Upper lobe of right lung (tissue), 1 donor: ENCODE data around the gene SPN. TPM values are rescaled to one million over a fixed set of nuclear protein-coding genes. Genes with fewer than 3 reads are reported as not detected.
A peak's percentile ranks its signal among the peaks of the same experiment; 100 is the strongest.

ENCODE experiments used
- ATAC-seq: fragments of 200-7000 bp; cut with Tn5 transposase; one replicate; pipeline ENCODE4 v1.9.1; 2020; ENCODE audit warnings: mild to moderate bottlenecking, moderate library complexity
- DNase-seq: peaks from one replicate; pipeline ENCODE4 v3.0.0-alpha.2; 2020
- H3K27ac ChIP-seq: fragments of 200-600 bp; one replicate; pipeline ENCODE4 v1.8.0; 2022
- H3K27me3 ChIP-seq: fragments of 200-600 bp; one replicate; pipeline ENCODE4 v1.8.0; 2022; ENCODE audit warnings: mild to moderate bottlenecking
- H3K36me3 ChIP-seq: fragments of 200-600 bp; one replicate; pipeline ENCODE4 v1.8.0; 2022
- H3K4me1 ChIP-seq: fragments of 200-600 bp; one replicate; pipeline ENCODE4 v1.8.0; 2022
- H3K4me3 ChIP-seq: fragments of 200-600 bp; one replicate; pipeline ENCODE4 v1.8.0; 2022; ENCODE audit warnings: mild to moderate bottlenecking
- H3K9me3 ChIP-seq: fragments of 200-600 bp; one replicate; pipeline ENCODE4 v1.8.0; 2022
- intact Hi-C: fragments of 100-400 bp; cut with DNase I; formaldehyde crosslinking; loops from one replicate; pipeline ENCODE4 v1.11.0; 2022
- total RNA-seq: library from RNA; stranded (reverse); fragmentation: NEBNext Ultra II Directional; extraction: Animal tissue kit (Norgen Biotek cat#: 25700); gene quantifications from one replicate; pipeline ENCODE4 v1.2.1, GENCODE V29; 2021
- TF ChIP-seq, protein P1 (sequence below): fragments of 200-600 bp; IDR thresholded peaks from one replicate; pipeline ENCODE4 v1.8.0; 2022; ENCODE audit warnings: antibody characterized with exemption
- donor health status: DM: no; HTN: yes; CAD: no; lungs with severe emphysema.

The SPN gene
- total RNA-seq, 1 donor from 2014 or later, result 70.7 TPM

DNA sequence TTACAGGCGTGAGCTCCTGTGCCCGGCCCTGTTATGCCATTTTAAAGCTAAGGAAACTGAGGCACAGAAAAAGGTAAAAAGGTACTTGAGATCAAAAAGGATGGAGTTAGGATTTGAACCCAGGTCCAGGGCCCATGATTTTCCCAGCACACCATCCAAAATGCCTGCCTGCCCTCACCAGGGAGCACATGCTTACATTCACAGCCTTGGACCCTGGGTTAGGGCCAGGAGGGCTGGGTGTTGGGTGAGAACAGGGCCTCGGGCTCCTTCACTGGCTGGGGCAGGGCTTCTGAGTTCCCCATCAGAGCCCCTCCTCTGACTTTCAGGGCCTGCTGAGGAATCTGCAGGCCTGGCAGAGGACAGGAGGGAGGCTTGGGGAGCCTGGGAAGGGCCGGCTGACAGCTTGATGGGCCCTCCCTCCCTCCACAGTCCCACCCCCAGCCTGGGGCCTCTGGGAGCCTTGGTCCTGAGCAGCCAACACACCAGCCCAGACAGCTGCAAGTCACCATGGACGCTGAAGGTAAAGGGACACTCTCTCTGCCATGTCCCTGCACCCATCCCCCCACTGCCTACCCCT is 15.7 kb downstream of the SPN start, which contains the start of gene QPRT:
Gene QPRT, plus strand, starts transcription at position 490 of the 577 bp plus-strand sequence. Its CDS starts 18 bp downstream, at position 508.
- intact Hi-C loops, result no loop called here
- H3K27me3 ChIP-seq, result no peaks in the 10 kb centered on the region
- peak within 1 kb of the TSS; percentile 42 for H3K27ac ChIP-seq
- TF ChIP-seq, protein P1, sequence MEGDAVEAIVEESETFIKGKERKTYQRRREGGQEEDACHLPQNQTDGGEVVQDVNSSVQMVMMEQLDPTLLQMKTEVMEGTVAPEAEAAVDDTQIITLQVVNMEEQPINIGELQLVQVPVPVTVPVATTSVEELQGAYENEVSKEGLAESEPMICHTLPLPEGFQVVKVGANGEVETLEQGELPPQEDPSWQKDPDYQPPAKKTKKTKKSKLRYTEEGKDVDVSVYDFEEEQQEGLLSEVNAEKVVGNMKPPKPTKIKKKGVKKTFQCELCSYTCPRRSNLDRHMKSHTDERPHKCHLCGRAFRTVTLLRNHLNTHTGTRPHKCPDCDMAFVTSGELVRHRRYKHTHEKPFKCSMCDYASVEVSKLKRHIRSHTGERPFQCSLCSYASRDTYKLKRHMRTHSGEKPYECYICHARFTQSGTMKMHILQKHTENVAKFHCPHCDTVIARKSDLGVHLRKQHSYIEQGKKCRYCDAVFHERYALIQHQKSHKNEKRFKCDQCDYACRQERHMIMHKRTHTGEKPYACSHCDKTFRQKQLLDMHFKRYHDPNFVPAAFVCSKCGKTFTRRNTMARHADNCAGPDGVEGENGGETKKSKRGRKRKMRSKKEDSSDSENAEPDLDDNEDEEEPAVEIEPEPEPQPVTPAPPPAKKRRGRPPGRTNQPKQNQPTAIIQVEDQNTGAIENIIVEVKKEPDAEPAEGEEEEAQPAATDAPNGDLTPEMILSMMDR, result no peak
- peak; percentile 69 for ATAC-seq
- DNase-seq, result peak; percentile 71
- H3K9me3 ChIP-seq, result no peaks in the 10 kb centered on the region
- H3K4me3 ChIP-seq, result peak within 1 kb of the TSS; percentile 45
- no peaks in the 10 kb centered on the region for H3K36me3 ChIP-seq
- H3K4me1 ChIP-seq, result no peaks in the 10 kb centered on the region

DNA sequence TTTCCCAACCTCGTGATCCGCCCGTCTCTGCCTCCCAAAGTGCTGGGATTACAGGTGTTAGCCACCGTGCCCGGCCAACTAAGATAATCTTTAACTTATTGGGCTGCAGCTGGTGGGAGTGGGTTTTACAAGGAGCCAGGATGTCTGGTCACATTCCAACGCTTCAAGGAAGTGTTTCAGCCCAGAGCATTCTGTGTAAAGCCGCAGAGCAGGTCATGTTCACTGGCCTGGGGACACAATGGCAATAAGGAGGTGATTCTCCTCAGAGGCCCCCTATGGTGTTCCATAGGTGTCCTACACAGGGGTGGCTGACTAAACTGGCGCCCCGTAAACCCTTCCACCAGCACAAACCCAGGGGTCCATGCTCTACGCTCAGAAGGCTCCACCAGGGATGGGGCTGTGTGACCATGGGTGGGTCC is 17.1 kb downstream of the SPN start:
- DNase-seq (no peak), ATAC-seq (no peak)
- no peaks in the 10 kb centered on the region for H3K9me3 ChIP-seq
- TF ChIP-seq, protein P1, result no peak
- no peaks in the 10 kb centered on the region for H3K4me1 ChIP-seq
- no peaks in the 10 kb centered on the region for H3K27me3 ChIP-seq
- no peaks in the 10 kb centered on the region for H3K36me3 ChIP-seq
- H3K4me3 ChIP-seq, result peak overlapping the region; percentile 45
- intact Hi-C loops, result no loop called here
- H3K27ac ChIP-seq, result no peak overlapping the region

DNA sequence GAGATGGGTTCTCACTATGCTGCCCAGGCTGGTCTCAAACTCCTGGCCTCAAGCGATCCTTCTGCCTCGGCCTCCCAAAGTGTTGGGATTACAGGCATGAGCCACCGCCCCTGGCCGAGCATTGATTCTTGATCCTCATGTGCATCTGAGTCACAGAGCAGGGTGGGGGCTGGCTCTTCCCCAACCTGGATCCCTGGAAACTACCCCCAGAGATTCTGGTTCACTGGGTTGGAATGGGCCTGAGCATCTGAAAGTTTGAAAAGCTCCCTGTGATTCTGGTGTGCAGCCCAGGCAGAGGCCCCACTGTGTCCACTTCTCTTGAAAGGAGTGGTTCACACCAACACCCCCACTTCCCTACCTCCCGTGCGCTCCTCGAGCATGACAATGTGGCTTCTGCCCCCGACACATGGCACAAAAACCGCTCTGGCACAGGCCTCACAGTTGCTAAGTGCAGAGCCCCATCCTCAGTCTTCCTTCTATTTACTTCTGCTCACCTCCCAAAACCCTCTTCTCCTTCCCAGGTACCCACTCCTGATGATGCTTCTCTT is 20.6 kb downstream of the SPN start:
- intact Hi-C loops, result no loop called here
- ATAC-seq, result no peak
- no peaks in the 10 kb centered on the region for H3K4me1 ChIP-seq
- no peak overlapping the region for H3K4me3 ChIP-seq
- H3K36me3 ChIP-seq, result no peaks in the 10 kb centered on the region
- no peak for DNase-seq
- no peak overlapping the region for H3K27ac ChIP-seq
- TF ChIP-seq, protein P1, result no peak
- H3K27me3 ChIP-seq, result no peaks in the 10 kb centered on the region
- H3K9me3 ChIP-seq, result no peaks in the 10 kb centered on the region

DNA sequence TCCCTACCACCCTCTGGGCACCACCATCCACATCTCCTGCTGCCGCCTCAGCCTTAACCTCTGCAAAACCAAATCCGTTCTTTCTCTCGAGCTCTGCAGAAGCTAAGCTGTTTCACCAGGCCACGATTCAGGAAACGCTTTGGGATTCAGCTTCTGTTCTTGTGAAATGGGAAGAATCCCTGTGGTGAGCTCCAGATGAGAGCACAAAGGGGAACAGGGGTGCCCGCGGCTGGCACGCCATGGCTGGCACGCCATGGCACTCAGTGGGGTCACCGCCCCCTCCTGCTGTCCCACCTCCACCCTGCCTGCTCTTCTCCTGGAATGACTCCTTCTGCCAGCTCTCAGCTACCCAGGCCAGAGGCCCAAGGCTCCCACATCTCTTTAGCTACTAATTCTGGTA is 21.6 kb downstream of the SPN start:
- Histone ChIP-seq H3K36me3 (no peaks in the 10 kb centered on the region), H3K27me3 (no peaks in the 10 kb centered on the region), H3K27ac (no peak overlapping the region), H3K4me1 (no peaks in the 10 kb centered on the region), H3K9me3 (no peaks in the 10 kb centered on the region), H3K4me3 (no peak overlapping the region)
- TF ChIP-seq, protein P1, result no peak
- no peak for DNase-seq
- intact Hi-C loops, result no loop called here
- no peak for ATAC-seq

DNA sequence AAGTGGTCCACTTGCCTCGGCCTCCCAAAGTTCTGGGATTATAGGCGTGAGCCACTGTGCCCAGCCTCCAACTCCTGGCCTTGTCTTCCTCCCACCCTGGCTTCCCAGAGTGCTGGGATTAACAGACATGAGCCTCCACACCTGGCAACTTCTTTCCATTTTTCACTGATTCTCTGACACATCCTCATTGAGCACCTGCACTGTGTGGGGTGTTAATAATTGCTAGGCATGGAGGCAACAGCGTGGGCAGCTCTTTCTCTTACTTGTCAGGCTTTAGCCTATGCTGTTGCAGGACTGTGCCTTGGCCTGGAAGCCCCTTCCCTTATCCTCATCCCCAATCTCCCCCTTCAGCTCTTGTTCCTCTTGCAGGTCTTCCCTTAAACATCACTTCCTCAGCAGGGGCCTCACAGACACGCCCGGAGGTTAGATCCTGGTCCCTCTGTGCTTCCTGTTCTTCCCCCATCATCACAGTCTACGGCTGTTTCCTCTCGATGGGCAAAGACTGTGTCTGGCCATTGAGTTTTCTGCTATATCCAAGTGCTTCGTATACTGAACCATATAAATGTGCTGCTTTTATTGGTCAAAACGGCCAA is 23.8 kb downstream of the SPN start:
- Histone ChIP-seq H3K9me3 (no peaks in the 10 kb centered on the region), H3K27me3 (no peaks in the 10 kb centered on the region), H3K4me3 (no peak overlapping the region), H3K36me3 (no peaks in the 10 kb centered on the region), H3K27ac (no peak overlapping the region), H3K4me1 (no peaks in the 10 kb centered on the region)
- DNase-seq (no peak), ATAC-seq (peak; percentile 29)
- intact Hi-C loops, result no loop called here
- TF ChIP-seq, protein P1, result no peak
